GM12801 (cell line): Measurements from ENCODE around the gene RAB37.

Experiments
- CTCF ChIP-seq: IDR thresholded peaks from one replicate; pipeline ENCODE4 v1.5.1; 2011; ENCODE audit warnings: control low read depth; ENCODE audit not compliant: insufficient read length; ENCODE audit errors: extremely low read depth

Gene RAB37

GRCh38 chr17:74712756-74713155, 24.3 kb upstream of the RAB37 start, which contains the start of gene CD300LF:
CD300LF (minus strand) TSS chr17:74712923; CDS start chr17:74712866, 57 bp downstream.
- TF ChIP-seq CTCF = no peak

GRCh38 chr17:74713171-74713755, 23.8 kb upstream of the RAB37 start:
- TF ChIP-seq CTCF = no peak

- TF ChIP-seq CTCF = no peak
These were observed 21.9 kb upstream of the RAB37 start for GRCh38 chr17:74715144-74715543.

GRCh38 chr17:74720506-74720905, 16.6 kb upstream of the RAB37 start:
- no peak for TF ChIP-seq CTCF

- TF ChIP-seq CTCF = no peak
These were observed 14.3 kb upstream of the RAB37 start for GRCh38 chr17:74722782-74723181.

GRCh38 chr17:74723891-74724290, 13.2 kb upstream of the RAB37 start:
- no peak for TF ChIP-seq CTCF

GRCh38 chr17:74725111-74725510, 11.9 kb upstream of the RAB37 start:
- TF ChIP-seq CTCF = no peak
